Ectodermal cell (in vitro differentiated cells): ENCODE data around the gene ZNF136.

Source experiments
- H3K27ac ChIP-seq: 2 replicates; pipeline ENCODE4 v1.7.0; 2013; ENCODE audit warnings: mild to moderate bottlenecking, low read depth, low read length; ENCODE audit not compliant: insufficient read depth, poor library complexity, severe bottlenecking
- H3K27me3 ChIP-seq: 2 replicates; pipeline ENCODE4 v1.7.0; 2013; ENCODE audit warnings: mild to moderate bottlenecking, low read length; ENCODE audit not compliant: insufficient read depth, control insufficient read depth, poor library complexity, severe bottlenecking
- H3K36me3 ChIP-seq: one replicate; pipeline ENCODE4 v1.7.0; 2013; ENCODE audit warnings: low read length; ENCODE audit not compliant: control insufficient read depth, insufficient read depth
- H3K4me1 ChIP-seq: one replicate; pipeline ENCODE4 v1.7.0; 2013; ENCODE audit warnings: low read length; ENCODE audit not compliant: control insufficient read depth, insufficient read depth
- H3K4me3 ChIP-seq: 2 replicates; pipeline ENCODE4 v1.7.0; 2013; ENCODE audit warnings: low read depth, low read length, control low read depth; ENCODE audit not compliant: insufficient read depth
- H3K9me3 ChIP-seq: 2 replicates; pipeline ENCODE4 v1.7.0; 2013; ENCODE audit warnings: mild to moderate bottlenecking, low read length, moderate library complexity; ENCODE audit not compliant: control insufficient read depth
- WGBS, 2 experiments: methylation state at CpG; one replicate each; pipeline ENCODE4 v1.1.7; 2013; ENCODE audit warnings: missing lambda C conversion rate in 2 of 2; 5-methylcytosine and 5-hydroxymethylcytosine counted together

The ZNF136 gene

DNA sequence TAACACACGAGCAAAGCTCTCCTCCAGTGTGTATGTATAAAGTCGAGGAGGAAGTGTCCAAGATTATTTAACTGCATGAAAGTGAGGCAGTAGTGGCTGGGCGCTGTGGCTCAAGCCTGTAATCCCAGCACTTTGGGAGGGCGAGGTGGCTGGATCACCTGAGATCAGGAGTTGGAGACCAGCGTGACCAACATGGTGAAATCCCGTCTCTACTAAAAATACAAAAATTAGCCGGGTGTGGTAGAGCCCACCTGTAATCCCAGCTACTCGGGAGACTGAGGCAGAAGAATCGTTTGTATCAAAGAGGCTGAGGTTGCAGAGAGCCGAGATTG is 21.5 kb upstream of the ZNF136 start:
- Histone ChIP-seq H3K4me1 (peaks cover 6% of the 10 kb centered on the region), H3K27me3 (no peaks in the 10 kb centered on the region), H3K4me3 (no peak overlapping the region), H3K9me3 (no peaks in the 10 kb centered on the region), H3K27ac (no peak overlapping the region), H3K36me3 (peaks cover 56% of the 10 kb centered on the region)
- WGBS, 2 experiments = 77 to 78% methylated on average over 10 of the region's 10 CpGs

DNA sequence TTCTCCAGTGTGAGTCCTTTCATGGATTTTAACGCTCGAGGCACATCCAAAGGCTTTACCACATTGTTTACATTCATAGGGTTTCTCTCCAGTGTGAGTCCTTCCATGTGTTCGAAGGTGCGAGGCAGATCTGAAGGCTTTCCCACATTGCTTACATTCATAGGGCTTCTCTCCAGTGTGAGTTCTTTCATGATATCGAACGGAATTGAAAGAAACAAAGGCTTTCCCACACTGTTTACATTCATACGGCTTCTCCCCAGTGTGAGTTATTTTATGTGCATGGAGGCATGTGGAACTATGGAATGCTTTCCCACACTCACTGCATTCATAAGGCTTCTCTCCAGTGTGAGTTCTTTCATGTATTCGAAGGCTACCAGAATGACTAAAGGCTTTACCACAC is 17.5 kb upstream of the ZNF136 start:
- no peaks in the 10 kb centered on the region for H3K9me3 ChIP-seq
- no peak overlapping the region for H3K27ac ChIP-seq
- peaks cover 5% of the 10 kb centered on the region for H3K4me1 ChIP-seq
- 94% methylated on average over 8 of the region's 8 CpGs for WGBS, 2 experiments
- H3K27me3 ChIP-seq = no peaks in the 10 kb centered on the region
- no peak overlapping the region for H3K4me3 ChIP-seq
- H3K36me3 ChIP-seq = peaks cover 59% of the 10 kb centered on the region

DNA sequence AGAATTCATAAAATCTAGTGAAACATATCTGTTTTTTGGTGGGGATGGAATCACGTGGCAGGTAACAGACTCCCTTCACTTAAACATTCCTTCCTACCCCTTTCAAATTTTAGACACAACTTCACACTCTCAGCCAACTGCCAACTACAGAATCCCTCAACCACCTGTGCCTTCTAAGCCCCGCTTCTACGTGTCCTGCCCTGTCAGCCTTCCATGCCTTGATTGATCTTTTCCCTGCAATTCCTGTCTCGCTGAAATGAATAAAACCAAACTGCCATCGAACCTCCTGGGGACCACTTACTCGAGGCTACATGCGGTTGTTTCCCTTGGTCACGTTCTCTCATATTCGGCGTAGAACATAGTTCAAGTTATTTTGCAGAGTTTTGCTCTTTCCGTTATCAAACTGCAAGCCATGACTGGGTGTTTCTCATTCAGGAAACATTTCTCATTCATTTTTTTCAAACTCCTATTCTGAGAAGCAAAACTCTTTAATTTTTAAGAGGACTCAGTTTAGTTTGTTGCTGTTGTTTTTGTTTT is 7.5 kb upstream of the ZNF136 start:
- WGBS, 2 experiments = 50 to 51% methylated on average over 11 of the region's 11 CpGs
- Histone ChIP-seq H3K27me3 (no peaks in the 10 kb centered on the region), H3K4me3 (peak overlapping the region; percentile 82), H3K27ac (no peak overlapping the region), H3K9me3 (no peaks in the 10 kb centered on the region), H3K36me3 (peaks cover 26% of the 10 kb centered on the region), H3K4me1 (peaks cover 5% of the 10 kb centered on the region)

DNA sequence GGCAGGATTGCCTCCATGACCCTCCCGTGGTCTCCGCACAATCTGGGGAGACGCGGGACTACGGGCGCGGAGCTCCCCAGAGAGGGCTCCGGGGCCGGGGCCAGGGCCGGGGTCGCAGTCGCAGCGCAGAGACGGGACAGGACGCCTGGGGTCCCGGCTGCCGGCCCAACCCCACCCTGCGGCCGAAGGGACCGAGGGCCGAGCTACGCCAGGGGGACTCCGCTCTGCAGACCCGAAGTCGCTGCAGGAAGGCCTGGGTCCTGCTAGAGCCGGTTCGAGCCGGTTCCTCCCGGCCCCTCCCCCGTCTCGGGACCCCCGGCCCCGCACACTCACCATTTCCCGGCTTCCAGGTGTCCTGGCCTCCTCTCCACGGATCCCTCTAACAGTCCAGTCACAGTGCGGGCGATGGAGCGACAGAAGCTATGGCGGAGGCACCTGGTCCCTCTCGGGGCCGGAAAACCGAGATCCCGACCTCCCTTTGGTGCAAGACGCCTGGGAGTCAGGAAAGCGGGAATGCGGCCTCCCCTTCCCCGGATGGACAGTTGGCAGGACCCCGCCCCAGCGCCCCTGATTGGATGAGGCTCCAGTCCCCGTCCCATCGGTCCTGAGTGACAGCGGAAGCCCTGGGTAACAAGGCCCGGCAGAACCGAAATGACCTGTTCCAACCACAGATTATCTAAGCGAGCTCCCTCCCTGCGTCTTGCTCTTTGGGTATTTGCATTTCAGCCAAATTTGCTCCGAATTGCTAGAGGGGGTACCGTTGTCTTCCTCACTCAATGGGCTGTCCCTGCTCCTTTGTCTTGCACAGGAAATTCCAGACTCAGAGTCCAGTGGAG is 6.5 kb upstream of the ZNF136 start, which contains the start of gene ZNF625:
TSS of gene ZNF625 (minus strand) at position 512 of the 836 bp plus-strand sequence. CDS start at position 336, 176 bp downstream.
- H3K9me3 ChIP-seq = no peaks in the 10 kb centered on the region
- peaks cover 5% of the 10 kb centered on the region for H3K4me1 ChIP-seq
- peak within 1 kb of the TSS; percentile 82 for H3K4me3 ChIP-seq
- WGBS, 2 experiments = 0% methylated on average over 58 of the region's 58 CpGs
- peak within 1 kb of the TSS; percentile 98 for H3K27ac ChIP-seq
- no peaks in the 10 kb centered on the region for H3K27me3 ChIP-seq
- H3K36me3 ChIP-seq = peaks cover 19% of the 10 kb centered on the region

DNA sequence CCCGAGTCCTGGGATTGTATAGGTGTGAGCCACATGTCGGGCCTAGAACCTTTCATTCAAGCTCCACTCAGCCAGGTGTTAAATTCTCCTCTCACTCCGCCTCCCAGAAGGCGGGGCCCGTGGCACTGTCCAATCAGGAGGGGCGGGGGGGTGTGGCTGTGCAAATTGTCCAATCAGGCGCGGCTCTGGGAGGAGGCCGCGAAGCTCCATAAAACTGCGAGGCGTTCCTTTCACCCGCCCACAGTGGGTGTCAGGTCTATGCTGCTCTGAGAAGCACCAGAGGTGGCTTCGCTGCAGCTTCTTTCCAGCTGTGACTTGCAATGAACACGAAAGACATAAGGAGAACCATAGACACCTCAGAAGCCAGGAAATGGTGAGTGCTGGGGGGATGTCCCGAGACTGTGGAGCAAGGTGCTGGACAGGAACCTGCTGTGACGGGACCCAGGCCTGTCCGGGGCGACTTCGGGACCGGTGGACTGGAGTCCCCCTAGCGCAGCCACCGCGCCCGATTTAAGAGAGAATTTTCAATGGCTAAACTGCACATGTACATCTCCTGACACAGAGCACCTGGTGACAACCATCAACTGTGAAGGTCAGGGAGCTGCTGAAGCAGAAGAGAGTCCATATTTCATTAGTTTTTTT is 3.0 kb upstream of the ZNF136 start:
- Histone ChIP-seq H3K27me3 (no peaks in the 10 kb centered on the region), H3K4me1 (peaks cover 11% of the 10 kb centered on the region), H3K36me3 (no peaks in the 10 kb centered on the region), H3K9me3 (no peaks in the 10 kb centered on the region), H3K4me3 (no peak overlapping the region), H3K27ac (no peak overlapping the region)
- WGBS, 2 experiments = 93 to 94% methylated on average over 25 of the region's 25 CpGs

DNA sequence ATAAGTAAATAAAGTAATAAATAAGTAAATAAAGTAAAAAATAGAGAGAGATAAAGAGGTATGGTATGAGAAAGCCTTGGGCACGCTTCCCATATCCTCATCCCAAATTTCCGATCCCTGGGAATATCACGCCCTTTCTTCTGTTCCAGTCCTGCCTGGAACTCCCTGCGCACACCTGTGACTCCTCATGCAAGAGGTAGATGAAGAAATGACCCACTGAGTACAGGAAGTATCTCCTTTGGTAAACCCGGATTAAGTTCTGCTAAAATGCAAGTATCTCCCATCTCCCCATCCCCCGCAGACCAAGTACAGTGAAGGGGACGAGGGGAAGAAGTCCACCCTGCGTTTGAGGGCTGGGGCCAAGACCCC is 399 bp upstream of the ZNF136 start:
- H3K36me3 ChIP-seq = no peaks in the 10 kb centered on the region
- H3K4me1 ChIP-seq = peaks cover 5% of the 10 kb centered on the region
- H3K4me3 ChIP-seq = peak overlapping the region; percentile 89
- H3K27ac ChIP-seq = no peak overlapping the region
- WGBS, 2 experiments = 37 to 41% methylated on average over 8 of the region's 8 CpGs
- no peaks in the 10 kb centered on the region for H3K27me3 ChIP-seq
- H3K9me3 ChIP-seq = no peaks in the 10 kb centered on the region

DNA sequence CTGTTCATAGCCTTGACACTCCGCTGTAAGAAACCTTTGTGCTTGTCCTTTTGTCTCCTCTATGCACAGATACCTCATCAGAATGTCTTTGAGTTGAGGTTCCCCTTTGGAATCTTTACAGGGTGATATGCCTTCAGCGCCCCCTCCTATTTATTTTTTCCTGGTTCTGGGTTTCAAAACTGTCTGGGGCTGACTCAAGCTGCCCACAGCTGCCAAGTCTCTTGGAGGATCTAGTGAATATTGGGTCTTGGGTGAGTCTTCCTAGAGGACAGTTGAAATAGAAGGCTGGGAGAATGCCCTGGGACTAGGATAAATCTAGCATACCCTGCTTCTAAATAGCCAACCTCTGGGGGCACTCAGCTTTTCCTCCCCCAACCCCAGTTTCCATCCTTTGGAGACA is 930 bp downstream of the ZNF136 start:
- Histone ChIP-seq H3K27ac (no peak overlapping the region), H3K4me3 (peak overlapping the region; percentile 89)
- 35 to 39% methylated on average over 2 of the region's 2 CpGs for WGBS, 2 experiments

DNA sequence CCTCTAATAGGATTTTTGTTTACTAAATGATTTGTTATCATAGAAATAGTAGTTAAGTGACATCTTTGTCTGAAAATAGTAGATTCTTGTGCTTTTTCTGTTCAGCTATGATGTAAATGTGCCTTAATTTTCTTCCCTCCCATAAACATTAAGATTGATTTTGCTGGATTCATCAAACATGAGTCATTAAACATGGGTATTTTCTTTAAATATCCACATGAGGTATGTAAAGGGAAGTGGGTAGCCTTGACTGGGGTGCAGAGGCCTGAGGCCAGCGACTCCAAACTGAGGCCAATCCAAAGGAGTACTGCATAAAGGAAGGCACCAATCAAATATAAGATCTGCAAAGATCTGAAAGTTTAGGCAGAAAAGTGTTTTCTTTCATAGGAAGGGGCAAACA is 3.7 kb downstream of the ZNF136 start:
- 80 to 97% methylated on average over 1 of the region's 1 CpG for WGBS, 2 experiments
- no peak overlapping the region for H3K27ac ChIP-seq
- no peaks in the 10 kb centered on the region for H3K9me3 ChIP-seq
- no peaks in the 10 kb centered on the region for H3K27me3 ChIP-seq
- no peaks in the 10 kb centered on the region for H3K36me3 ChIP-seq
- peaks cover 5% of the 10 kb centered on the region for H3K4me1 ChIP-seq
- no peak overlapping the region for H3K4me3 ChIP-seq

More for the DNA sequence above, 930 bp downstream of the ZNF136 start:
- Histone ChIP-seq H3K4me1 (peaks cover 5% of the 10 kb centered on the region), H3K36me3 (no peaks in the 10 kb centered on the region), H3K9me3 (no peaks in the 10 kb centered on the region), H3K27me3 (no peaks in the 10 kb centered on the region)

DNA sequence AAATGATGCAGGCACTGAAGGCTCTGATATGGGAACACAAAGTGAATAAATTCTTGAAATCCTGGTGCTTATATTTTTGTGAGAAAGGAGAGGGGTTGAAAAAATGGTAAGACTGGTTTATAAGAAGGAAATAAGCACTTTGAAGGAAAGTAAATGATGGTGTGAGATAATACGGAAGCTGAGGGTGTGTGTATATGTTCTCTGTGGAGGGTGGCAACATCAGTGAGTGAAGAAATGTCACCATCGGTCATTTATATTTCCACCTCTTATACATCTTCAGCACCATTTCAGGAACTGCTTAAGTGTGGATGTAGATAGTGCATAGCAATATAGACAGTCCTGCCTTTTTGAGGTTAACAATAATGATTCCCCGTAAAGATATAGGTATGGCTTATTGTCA is 17.5 kb downstream of the ZNF136 start:
- no peaks in the 10 kb centered on the region for H3K4me1 ChIP-seq
- peaks cover 6% of the 10 kb centered on the region for H3K9me3 ChIP-seq
- H3K36me3 ChIP-seq = peaks cover 1% of the 10 kb centered on the region
- H3K4me3 ChIP-seq = no peak overlapping the region
- H3K27ac ChIP-seq = no peak overlapping the region
- 85 to 91% methylated on average over 2 of the region's 3 CpGs for WGBS, 2 experiments
- H3K27me3 ChIP-seq = no peaks in the 10 kb centered on the region

DNA sequence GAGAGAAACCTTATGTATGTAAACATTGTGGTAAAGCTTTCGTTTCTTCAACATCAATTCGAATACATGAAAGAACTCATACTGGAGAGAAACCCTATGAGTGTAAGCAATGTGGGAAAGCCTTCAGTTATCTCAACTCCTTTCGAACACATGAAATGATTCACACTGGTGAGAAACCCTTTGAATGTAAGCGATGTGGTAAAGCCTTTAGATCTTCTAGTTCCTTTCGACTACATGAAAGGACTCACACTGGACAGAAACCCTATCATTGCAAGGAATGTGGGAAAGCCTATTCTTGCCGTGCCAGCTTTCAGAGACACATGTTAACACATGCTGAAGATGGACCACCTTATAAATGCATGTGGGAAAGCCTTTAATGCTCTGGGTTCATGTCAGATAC is 24.7 kb downstream of the ZNF136 start:
- Histone ChIP-seq H3K4me3 (no peak overlapping the region), H3K9me3 (peaks cover 11% of the 10 kb centered on the region), H3K4me1 (no peaks in the 10 kb centered on the region), H3K27me3 (no peaks in the 10 kb centered on the region), H3K36me3 (peaks cover 57% of the 10 kb centered on the region), H3K27ac (no peak overlapping the region)
- WGBS, 2 experiments = 96 to 98% methylated on average over 6 of the region's 6 CpGs
